B cell (primary cell): ENCODE measurements around the gene RNU5B-1. TPM values are rescaled to one million over a fixed set of nuclear protein-coding genes. Genes with fewer than 3 reads are reported as not detected.
A peak's percentile ranks its signal among the peaks of the same experiment; 100 is the strongest.

ENCODE experiments used
- ATAC-seq: fragments of 200-7000 bp; cut with Tn5 transposase; one replicate; pipeline ENCODE4 v1.10.0; 2021; ENCODE audit warnings: low read depth, mild to moderate bottlenecking, moderate number of reproducible peaks, moderate library complexity
- CTCF ChIA-PET: fragments of 350-600 bp; sonication (Branson Sonifier 250); formaldehyde crosslinking; loops from one replicate; lab custom pipeline; 2021; ENCODE audit warnings: antibody characterized with exemption, inconsistent platforms; lab: Charles Lee
- POLR2A ChIA-PET: fragments of 350-600 bp; sonication (Branson Sonifier 250); formaldehyde crosslinking; loops from one replicate; lab custom pipeline; 2021; ENCODE audit warnings: antibody characterized with exemption; lab: Charles Lee
- DNase-seq: peaks from one replicate; pipeline ENCODE4 v3.0.0; 2013
- H2AFZ ChIP-seq: 2 replicates; pipeline ENCODE4 v1.6.1; 2012; ENCODE audit warnings: mild to moderate bottlenecking, low read depth, low read length; ENCODE audit not compliant: insufficient read depth, poor library complexity, severe bottlenecking
- H3K27ac ChIP-seq, 2 donors: 1 replicate in 1 of 2; 2 replicates in 1 of 2; pipeline ENCODE4 v1.5.1; 2012 to 2013; ENCODE audit warnings: low read length in 2 of 2, mild to moderate bottlenecking in 2 of 2, moderate library complexity in 1 of 2
- H3K27me3 ChIP-seq, 4 experiments: fragments of 200-600 bp in 1 of 4; sonication (generic) in 1 of 4; replicated peaks in 1 of 4; 1 replicate in 2 of 4; 2 replicates in 2 of 4; pipeline versions ENCODE4 v1.6.1 to v1.7.0; 2013 to 2016; ENCODE audit warnings: low read length in 3 of 4, mild to moderate bottlenecking in 2 of 4, mixed read lengths in 1 of 4, moderate library complexity in 1 of 4; ENCODE audit not compliant: insufficient read depth in 4 of 4, control insufficient read depth in 3 of 4; ENCODE audit errors: control extremely low read depth in 1 of 4
- H3K36me3 ChIP-seq, 2 experiments: replicated peaks in 1 of 2; 1 replicate in 1 of 2; 2 replicates in 1 of 2; pipeline versions ENCODE4 v1.6.1 to v1.7.1; 2013; ENCODE audit warnings: low read length in 1 of 2; ENCODE audit not compliant: insufficient read depth in 2 of 2, control insufficient read depth in 1 of 2; ENCODE audit errors: control extremely low read depth in 1 of 2, extremely low read depth in 1 of 2
- H3K4me1 ChIP-seq, 2 donors: fragments of 200-600 bp in 1 of 2; sonication (generic) in 1 of 2; 1 replicate in 1 of 2; 2 replicates in 1 of 2; pipeline versions ENCODE4 v1.5.1 to v1.6.1; 2013 to 2017; ENCODE audit warnings: low read length in 2 of 2; ENCODE audit not compliant: control insufficient read depth in 2 of 2, insufficient read depth in 2 of 2
- H3K4me2 ChIP-seq: replicated peaks from 2 replicates; pipeline ENCODE3; 2012; ENCODE audit warnings: mild to moderate bottlenecking, low read depth, low read length; ENCODE audit not compliant: poor library complexity, severe bottlenecking
- H3K4me3 ChIP-seq, 5 experiments: fragments of 200-600 bp in 1 of 5; sonication (generic) in 1 of 5; 1 replicate in 3 of 5; 2 replicates in 2 of 5; pipeline versions ENCODE4 v1.5.1 to v1.7.0; 2011 to 2016; ENCODE audit warnings: low read length in 4 of 5, mild to moderate bottlenecking in 4 of 5, low read depth in 2 of 5, control low read depth in 1 of 5, moderate library complexity in 1 of 5; ENCODE audit not compliant: insufficient read depth in 1 of 5; ENCODE audit errors: control extremely low read depth in 1 of 5, extremely low read depth in 1 of 5
- H3K79me2 ChIP-seq: fragments of 200-600 bp; sonication (generic); one replicate; pipeline ENCODE4 v1.6.0; 2016; ENCODE audit warnings: low read length; ENCODE audit not compliant: control insufficient read depth, insufficient read depth
- H3K9ac ChIP-seq: fragments of 200-600 bp; sonication (generic); 2 replicates; pipeline ENCODE4 v1.6.1; 2017; ENCODE audit warnings: mild to moderate bottlenecking, low read length, moderate library complexity
- H3K9me3 ChIP-seq, 3 donors: one replicate each; pipeline versions ENCODE4 v1.6.1 to v1.7.1; 2013; ENCODE audit warnings: low read length in 2 of 3; ENCODE audit not compliant: control insufficient read depth in 2 of 3, insufficient read depth in 1 of 3; ENCODE audit errors: control extremely low read depth in 1 of 3
- H4K20me1 ChIP-seq: 2 replicates; pipeline ENCODE4 v1.6.0; 2012; ENCODE audit warnings: mild to moderate bottlenecking, low read length; ENCODE audit not compliant: insufficient read depth, control insufficient read depth, poor library complexity, severe bottlenecking
- H3K27ac Mint-ChIP-seq: one replicate; pipeline ENCODE4 v1.8.0; 2021; ENCODE audit warnings: mixed read lengths
- H3K27me3 Mint-ChIP-seq: one replicate; pipeline ENCODE4 v1.8.0; 2021; ENCODE audit warnings: mixed read lengths
- H3K4me1 Mint-ChIP-seq: one replicate; pipeline ENCODE4 v1.8.0; 2021; ENCODE audit warnings: mixed read lengths
- H3K4me3 Mint-ChIP-seq: one replicate; pipeline ENCODE4 v1.8.0; 2021; ENCODE audit warnings: mixed read lengths
- H3K9me3 Mint-ChIP-seq: one replicate; pipeline ENCODE4 v1.8.0; 2022; ENCODE audit warnings: mixed read lengths; ENCODE audit not compliant: insufficient read depth
- EZH2 ChIP-seq: IDR thresholded peaks from 2 replicates; pipeline ENCODE4 v1.6.1; 2012; ENCODE audit warnings: borderline replicate concordance, low read depth, mild to moderate bottlenecking, moderate library complexity, low read length; ENCODE audit not compliant: insufficient read depth, poor library complexity, severe bottlenecking
- whole genome bisulfite sequencing: methylation state at CpG from one replicate; pipeline ENCODE4 v1.1.5; 2013; ENCODE audit warnings: missing lambda C conversion rate; ENCODE audit not compliant: insufficient coverage; 5-methylcytosine and 5-hydroxymethylcytosine counted together
- intact Hi-C: fragments of 100-400 bp; cut with micrococcal nuclease; formaldehyde crosslinking; loops from one replicate; pipeline ENCODE4 v1.10.0; 2022
- polyA plus RNA-seq: library from polyadenylated mRNA; depleted of rRNA; stranded (reverse); fragments of >200 nt; gene quantifications from 2 replicates; pipeline ENCODE4 v1.2.3, GENCODE V29; 2012
- total RNA-seq, 2 donors: library from RNA; stranded (reverse); fragments of 120-200 nt in 1 of 2; gene quantifications; 1 replicate in 1 of 2; 2 replicates in 1 of 2; pipeline versions ENCODE4 v1.2.3 to v1.2.4, GENCODE V29; 2013 to 2022
- TF ChIP-seq, protein P1 (sequence below): fragments of 200-600 bp; IDR thresholded peaks from one replicate; pipeline ENCODE4 v1.8.0; 2022; ENCODE audit warnings: antibody characterized with exemption, mild to moderate bottlenecking

Gene RNU5B-1
- total and polyA plus RNA-seq, 2 donors (not counting 1 experiment from before 2014, with no cell fraction given): 21.7 TPM; not detected in 1

DNA sequence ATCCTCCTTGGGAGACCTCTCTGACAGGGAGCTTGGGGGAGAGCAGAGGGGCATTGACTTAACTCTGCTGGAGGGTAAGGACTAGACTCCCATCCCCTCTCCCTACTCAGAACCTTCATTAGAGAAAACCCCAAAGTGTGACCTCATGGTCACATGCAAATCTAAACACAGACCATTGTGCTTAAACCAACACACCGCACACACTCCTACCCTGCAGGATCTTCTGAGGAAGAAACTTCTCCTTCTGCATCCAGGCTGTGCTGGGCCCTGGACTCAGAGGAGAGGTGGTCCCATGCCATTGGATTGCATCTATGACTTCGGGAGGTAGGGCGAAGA is 17.0 kb upstream of the RNU5B-1 start:
- no peak for ATAC-seq
- Histone ChIP-seq H2AFZ (peak overlapping the region; percentile 99), H3K9ac (peak overlapping the region; percentile 87), H3K36me3 (no peaks in the 10 kb centered on the region), H3K4me3 (peak overlapping the region in 4 of 5 experiments; percentile 60 to 89 (median 74)), H3K27me3 (no peaks in the 10 kb centered on the region), H4K20me1 (no peaks in the 10 kb centered on the region), H3K9me3 (no peaks in the 10 kb centered on the region), H3K27ac (peak overlapping the region; percentile 83 to 91), H3K79me2 (peaks cover 34% of the 10 kb centered on the region), H3K4me2 (peak overlapping the region; percentile 90), H3K4me1 (peaks cover 22 to 25% of the 10 kb centered on the region in 2 donors)
- DNase-seq: peak; percentile 59
- Mint-ChIP-seq H3K4me1 (peaks cover 37% of the 10 kb centered on the region), H3K9me3 (no peaks in the 10 kb centered on the region), H3K4me3 (peak overlapping the region; percentile 89), H3K27ac (peak overlapping the region; percentile 89), H3K27me3 (no peaks in the 10 kb centered on the region)
- TF ChIP-seq, protein P1, sequence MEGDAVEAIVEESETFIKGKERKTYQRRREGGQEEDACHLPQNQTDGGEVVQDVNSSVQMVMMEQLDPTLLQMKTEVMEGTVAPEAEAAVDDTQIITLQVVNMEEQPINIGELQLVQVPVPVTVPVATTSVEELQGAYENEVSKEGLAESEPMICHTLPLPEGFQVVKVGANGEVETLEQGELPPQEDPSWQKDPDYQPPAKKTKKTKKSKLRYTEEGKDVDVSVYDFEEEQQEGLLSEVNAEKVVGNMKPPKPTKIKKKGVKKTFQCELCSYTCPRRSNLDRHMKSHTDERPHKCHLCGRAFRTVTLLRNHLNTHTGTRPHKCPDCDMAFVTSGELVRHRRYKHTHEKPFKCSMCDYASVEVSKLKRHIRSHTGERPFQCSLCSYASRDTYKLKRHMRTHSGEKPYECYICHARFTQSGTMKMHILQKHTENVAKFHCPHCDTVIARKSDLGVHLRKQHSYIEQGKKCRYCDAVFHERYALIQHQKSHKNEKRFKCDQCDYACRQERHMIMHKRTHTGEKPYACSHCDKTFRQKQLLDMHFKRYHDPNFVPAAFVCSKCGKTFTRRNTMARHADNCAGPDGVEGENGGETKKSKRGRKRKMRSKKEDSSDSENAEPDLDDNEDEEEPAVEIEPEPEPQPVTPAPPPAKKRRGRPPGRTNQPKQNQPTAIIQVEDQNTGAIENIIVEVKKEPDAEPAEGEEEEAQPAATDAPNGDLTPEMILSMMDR: no peak
- TF ChIP-seq EZH2: no peak
- intact Hi-C loops: loop anchor here (1.0 to 5.0 kb wide), 3 partner anchors 8 to 1125 kb away; partner anchors contain the start of gene PPIB
- ChIA-PET POLR2A (interaction anchor here (1.0 to 3.1 kb wide), 7 partner anchors 8 to 298 kb away, joined by 3 to 34 read pairs (median 13); partner anchors contain the start of genes CLPX, RNU5A-1, RNU5B-1 and SPG21), CTCF (interaction anchor here (0.7 to 3.1 kb wide), 9 partner anchors 8 to 253 kb away, joined by 3 to 25 read pairs (median 8); partner anchors contain the start of genes CLPX, RNU5A-1 and RNU5B-1)
- WGBS: 70% methylated on average over 3 of the region's 3 CpGs

GRCh38 chr15:65289261-65289854 is 15.1 kb upstream of the RNU5B-1 start:
- WGBS: 94% methylated on average over 2 of the region's 7 CpGs
- ATAC-seq (no peak), DNase-seq (no peak)
- ChIA-PET POLR2A (no interaction called here), CTCF (no interaction called here)
- Histone ChIP-seq H3K9me3 (no peaks in the 10 kb centered on the region), H3K4me3 (no peak overlapping the region), H4K20me1 (no peaks in the 10 kb centered on the region), H3K4me2 (no peak overlapping the region), H2AFZ (no peak overlapping the region), H3K9ac (no peak overlapping the region), H3K4me1 (peaks cover 33 to 37% of the 10 kb centered on the region in 2 donors), H3K27ac (no peak overlapping the region), H3K36me3 (no peaks in the 10 kb centered on the region), H3K79me2 (peaks cover 22% of the 10 kb centered on the region), H3K27me3 (no peaks in the 10 kb centered on the region)
- no peaks in the 10 kb centered on the region for H3K27me3 Mint-ChIP-seq
- intact Hi-C loops: loop anchor here (5.0 kb wide), 1 partner anchor 1127 kb away; the partner anchor contains the start of gene PPIB
- no peaks in the 10 kb centered on the region for H3K9me3 Mint-ChIP-seq
- no peak overlapping the region for H3K27ac Mint-ChIP-seq
- TF ChIP-seq, protein P1: no peak
- TF ChIP-seq EZH2: no peak
- H3K4me1 Mint-ChIP-seq: peaks cover 37% of the 10 kb centered on the region
- no peak overlapping the region for H3K4me3 Mint-ChIP-seq
